ENCODE results near the gene RNPS1.
"Not testable (repeated sequence)": the region's sequence is repeated elsewhere in the genome, so short reads cannot be mapped to it uniquely, and the experiment has no call there.

The RNPS1 gene

DNA sequence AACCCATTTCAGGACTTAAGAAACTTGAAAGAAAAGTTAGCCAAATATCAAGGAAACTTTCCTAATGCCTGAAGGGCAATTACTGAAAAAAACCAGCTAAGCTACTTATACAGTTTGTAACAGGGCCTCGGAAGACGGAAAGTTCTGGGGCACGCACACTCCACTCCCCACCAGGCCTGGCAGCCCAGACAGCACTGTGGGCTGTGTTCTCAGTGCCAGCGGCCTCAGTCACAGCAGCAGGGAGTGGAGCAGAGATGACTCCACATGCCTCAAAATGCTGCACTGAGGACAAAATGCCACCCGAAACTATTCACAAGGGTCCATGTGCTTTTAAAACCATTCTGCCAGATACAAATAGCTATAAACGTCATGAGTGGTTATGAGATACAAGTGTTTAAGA, 10.2 kb downstream of the RNPS1 start:
- DNase-seq (ENCODE audit: low read depth): no peak

DNA sequence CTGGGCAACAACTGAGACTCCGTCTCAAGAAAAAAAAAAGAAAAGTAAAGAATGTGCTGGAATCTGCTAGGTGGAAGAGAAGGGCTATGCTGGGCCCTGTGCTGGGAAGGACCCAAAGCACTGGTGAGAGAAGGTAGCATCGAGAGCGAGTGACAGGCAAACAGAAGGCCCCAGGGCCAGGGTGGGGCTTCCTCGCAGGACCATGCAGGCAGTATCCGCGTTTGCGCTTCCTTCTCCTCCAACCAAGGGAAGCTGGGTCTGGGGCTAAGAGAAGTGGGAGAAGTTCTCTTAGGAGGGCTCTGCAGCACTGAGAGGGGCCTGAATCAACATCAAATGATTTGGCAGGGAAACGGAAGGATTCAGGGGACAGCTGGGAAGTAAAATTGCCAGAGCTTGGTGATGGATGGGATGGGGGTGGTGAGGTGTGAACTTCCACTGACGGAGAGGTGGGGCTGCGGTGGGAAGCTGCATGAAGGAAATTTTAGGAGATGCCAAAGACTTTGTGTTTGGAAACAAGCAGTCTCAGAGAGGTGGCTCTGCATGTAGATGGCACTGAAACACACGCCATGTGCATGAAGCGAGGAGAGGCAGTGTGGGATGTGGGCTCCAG, 11.3 kb downstream of the RNPS1 start:
- no peak for DNase-seq (ENCODE audit: low read depth)

DNA sequence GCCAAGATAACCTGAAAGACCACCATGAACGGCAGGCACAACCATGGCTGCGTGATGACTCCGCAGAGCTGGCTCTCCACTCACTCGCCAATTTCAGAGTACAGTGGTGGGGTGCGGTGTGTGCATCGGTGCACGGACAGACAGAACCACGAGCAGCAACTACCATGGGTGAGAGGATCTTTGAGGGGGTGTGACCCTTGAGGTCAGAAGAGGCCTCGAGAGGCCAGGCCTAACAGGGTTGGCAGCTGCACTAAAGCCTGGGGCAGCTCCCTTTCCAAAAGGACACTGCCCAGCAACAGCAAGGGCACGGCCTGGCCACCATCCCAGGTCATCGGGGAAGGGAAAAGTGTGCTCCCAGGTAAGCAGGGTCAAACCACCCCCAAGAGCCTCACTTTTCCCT, 14.6 kb downstream of the RNPS1 start:
- no peak for DNase-seq (ENCODE audit: low read depth)

DNA sequence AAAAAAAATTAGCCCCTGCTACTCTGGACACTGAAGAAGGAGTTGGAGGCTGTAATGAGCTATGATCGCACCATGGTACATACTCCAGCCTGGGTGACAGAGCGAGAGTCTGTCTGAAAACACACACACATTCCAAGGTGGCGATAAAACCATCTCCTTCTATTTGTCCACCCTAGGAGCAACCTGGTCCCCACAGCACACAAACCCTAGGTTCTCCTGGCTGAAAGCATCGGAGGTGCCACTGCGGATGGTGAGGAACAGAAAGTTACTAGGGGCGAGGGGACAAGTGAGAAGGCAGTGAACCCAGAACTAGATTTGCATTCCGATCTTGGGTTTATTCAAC, 15.1 kb downstream of the RNPS1 start:
- DNase-seq (ENCODE audit: low read depth): no peak

DNA sequence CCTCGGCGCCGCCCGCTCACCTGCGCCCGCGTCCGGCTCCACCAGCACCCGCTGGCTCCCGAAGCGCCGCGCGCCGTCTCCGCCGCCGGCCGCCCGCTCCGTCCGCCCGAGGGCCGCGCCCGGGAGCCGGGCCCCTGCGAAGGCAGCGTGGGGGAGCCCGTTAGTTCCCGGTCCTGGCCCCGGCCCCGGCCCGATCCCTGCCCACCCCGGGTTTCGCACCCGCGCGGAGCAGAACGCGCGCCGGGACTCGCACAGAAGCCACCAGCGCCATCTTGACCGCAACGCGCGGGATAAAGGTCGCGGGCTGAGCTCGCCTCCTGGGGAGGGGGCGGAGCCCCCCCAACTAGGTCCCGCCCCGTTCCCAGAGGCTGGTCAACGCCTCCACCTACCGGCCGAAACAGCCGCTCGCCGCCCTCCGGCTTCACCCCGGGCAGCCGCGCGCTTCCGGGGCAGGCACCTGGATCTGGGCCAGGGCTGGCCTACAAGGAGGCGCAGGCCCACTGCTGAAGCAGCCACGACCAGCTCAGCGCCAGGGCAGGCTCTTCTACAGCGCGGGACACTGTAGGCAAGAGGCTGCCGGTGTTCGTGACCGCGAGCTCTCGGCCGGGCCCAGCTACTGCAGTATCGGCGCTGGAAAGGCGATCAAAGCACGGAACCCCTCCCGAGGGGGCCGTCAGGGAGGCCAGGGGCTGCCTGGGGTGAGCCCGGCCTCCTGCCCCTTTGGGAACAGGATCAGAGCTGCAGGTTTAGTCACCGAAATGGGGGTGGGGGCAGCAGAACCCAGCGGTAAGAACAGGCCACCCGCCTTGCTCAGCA, 16.4 kb downstream of the RNPS1 start, which contains the start of gene ECI1:
Gene ECI1 (minus strand): TSS at position 292 of the 816 bp plus-strand sequence. CDS start 21 bp downstream, at position 271.
- peak; percentile 71 for DNase-seq (ENCODE audit: low read depth)

DNA sequence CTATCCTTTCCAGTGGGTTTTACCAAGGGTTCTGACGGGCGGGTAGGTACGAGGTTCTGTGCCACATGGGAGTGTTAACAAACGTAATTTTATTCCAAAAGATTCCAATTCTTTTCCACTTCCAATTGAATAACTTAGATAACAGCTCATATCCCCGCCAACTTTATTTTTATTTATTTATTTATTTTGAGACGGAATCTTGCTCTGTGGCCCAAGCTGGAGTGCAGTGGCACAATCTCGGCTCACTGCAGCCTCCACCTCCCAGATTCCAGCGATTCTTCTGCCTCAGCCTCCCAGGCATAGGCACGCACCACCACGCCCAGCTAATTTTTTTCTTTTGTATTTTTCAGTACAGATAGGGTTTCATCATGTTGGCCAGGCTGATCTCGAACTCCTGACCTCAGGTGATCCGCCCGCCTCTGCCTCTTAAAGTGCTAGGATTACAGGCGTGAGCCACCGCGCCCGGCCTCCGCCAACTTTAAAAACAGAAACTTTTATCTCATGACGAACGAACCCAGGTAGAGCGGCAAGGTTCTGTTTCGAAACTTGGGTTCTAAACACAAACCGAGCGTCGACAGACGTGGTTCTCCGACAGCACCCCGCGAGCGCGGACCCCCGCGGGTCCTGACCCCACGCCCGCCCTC, 17.2 kb downstream of the RNPS1 start:
- peak; percentile 28 for DNase-seq (ENCODE audit: low read depth)

DNA sequence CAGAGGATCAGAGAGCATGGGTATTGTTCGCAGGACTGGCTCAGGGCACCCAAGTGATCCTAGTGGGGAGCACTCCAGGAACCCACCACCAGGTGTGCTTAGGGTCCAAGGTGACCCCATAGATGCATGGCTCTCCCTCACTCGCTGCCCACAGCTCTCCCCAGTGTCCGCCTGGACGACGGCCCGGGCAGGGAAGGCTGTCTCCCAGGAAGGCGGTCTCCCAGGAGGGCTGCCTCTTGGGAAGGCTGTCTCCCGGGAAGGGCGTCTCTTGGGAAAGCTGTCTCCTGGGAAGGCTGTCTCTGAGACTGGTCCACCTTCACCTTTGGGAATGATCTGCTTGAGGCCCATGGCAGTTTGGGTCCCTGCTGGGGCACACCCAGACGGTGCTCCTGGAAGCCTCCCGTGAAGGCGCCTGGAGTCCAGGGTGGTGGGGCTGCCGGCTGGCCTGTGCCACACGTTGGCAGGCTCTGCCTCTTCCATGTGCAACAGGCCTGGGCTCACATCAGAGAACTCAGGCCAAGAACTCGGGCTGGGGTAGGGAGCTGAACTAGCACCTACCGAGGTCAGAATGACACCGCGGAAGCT, 21.5 kb downstream of the RNPS1 start:
- no peak for DNase-seq (ENCODE audit: low read depth)

DNA sequence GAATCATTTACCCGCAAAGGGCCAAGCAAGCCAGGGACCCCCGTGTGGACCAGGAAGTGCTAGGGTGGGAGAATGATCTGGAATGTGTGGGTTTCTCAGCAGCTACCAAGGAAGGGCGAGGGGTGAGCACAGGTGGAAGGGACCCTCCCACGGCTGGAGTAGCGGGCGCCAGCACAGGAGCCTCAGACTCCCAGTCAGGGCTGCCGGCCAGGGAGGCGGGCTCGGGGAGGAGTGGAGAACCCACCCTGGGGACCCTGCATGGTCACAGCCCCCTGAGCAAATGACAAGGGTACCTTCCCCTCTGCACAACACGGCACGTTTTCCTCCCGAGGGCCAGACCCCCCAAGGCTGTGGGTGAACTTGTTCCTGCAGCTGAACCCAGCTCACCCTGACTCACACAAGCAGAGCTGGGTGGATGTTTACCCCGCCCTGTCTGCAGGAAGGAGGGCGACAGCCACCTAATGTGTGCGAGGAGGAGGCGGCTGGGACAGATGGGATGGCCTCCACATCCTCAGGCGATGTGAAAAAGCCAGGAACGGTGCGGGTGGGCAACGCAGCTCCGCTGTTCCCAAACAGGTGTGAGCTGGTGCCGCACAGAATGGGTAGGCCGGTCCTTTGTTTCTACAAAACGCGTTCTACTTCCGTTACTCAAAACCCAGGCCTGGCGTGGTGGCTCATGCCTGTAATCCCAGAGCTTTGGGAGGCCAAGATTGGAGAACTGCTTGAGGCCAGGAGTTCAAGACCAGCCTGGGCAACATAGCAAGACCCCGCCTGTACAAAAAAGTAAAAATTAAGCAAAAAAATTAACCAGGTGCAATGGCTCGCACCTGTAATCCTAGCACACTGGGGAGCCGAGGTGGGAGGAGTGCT, 22.8 kb downstream of the RNPS1 start:
- DNase-seq (ENCODE audit: low read depth): no peak

DNA sequence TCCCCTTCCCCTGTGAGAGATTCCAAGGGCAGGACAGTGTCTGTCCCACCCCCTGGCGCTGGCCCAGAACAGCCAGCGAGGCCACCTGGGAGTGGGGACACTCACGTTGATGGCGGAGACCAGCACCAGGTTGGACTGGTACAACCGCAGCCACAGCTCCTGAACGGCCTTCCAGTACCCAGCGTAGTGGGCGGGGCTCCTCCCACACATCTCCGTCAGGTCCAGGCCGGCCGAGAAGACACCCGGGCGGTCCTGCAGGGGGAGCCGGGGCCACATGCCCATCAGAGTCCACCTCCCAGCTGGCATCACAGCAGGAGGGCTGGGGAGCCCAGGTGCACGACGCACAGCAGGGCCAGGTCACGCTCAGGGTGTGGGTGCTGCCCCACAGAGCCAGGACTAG, 23.6 kb downstream of the RNPS1 start:
- no peak for DNase-seq (ENCODE audit: low read depth)

DNA sequence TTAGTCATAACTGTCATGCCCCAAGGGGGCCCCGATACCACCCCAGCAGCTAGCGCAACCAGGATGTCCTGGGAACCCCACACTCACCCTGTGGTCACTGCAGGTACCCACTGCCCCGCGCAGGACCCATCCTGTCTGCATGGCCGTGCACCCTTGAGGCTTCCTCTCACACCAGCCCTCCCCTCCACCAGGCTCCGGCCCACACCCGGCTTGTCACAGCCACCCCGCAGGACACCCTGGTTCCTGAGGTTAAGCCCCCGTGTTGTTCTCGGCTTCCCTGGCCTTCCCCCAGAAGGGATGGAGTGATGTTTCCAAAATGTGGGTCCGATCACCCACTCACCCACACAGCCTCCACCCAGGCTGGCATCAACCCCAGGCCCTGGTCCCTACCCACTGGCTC, 24.1 kb downstream of the RNPS1 start:
- no peak for DNase-seq (ENCODE audit: low read depth)

DNA sequence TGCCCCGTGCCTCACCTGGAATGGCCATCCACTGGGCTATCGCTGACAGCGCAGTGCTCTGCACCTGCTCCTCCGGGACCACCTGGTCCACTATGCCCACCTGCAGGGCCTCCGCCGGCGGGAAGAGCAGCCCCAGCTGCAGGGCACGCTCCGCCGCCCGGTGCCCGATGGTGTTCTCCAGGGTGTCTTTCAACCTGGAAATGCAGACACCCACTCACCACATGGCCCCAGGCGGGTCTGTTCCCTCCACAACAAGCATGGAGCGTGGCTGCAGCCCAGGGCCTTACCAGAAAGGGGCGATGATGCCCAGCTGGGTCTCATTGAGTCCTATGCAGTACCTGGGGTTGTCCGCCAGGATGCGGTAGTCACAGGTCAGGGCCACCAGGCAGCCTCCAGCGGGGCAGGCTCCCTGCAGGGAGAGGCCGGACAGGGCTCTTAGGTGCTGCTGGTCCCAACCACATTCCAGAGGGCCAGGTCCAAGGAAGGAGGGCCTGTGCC, 24.8 kb downstream of the RNPS1 start:
- no peak for DNase-seq (ENCODE audit: low read depth)

DNA sequence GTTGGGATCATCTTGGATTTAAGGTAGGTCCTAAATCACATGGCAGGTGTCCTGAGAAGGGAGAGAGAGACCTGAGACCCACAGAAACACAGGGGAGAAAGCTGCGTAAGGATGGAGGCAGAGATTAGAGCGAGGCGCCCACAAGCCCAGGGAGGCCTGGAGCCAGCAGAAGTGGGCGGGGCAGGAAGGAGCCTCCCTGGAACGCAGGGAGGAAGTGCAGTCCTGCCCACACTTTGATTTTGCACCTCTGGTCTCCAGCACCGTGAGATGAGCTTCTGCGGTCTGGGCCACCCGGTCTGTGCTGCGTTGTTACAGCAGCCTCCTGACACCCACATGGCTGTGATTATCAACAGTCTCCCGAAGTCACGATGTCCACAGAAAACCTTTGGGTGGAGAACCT, 25.3 kb downstream of the RNPS1 start:
- DNase-seq (ENCODE audit: low read depth): no peak

DNA sequence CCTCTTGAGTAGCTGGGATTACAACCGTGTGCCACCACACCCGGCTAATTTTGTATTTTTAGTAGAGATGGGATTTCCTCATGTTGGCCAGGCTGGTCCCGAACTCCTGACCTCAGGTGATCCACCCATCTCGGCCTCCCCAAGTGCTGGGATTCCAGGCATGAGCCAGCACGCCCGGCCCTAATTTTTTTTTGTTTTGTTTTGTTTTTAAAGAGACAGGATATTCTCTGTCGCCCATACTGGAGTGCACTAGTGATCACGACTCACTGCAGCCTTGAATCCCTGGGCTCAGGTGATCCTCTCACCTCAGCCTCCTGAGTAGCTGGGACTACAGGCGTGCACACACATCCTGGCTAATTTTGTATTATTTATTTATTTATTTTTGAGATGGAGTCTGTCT, 27.6 kb downstream of the RNPS1 start:
- not testable (repeated sequence) for DNase-seq (ENCODE audit: low read depth)

DNA sequence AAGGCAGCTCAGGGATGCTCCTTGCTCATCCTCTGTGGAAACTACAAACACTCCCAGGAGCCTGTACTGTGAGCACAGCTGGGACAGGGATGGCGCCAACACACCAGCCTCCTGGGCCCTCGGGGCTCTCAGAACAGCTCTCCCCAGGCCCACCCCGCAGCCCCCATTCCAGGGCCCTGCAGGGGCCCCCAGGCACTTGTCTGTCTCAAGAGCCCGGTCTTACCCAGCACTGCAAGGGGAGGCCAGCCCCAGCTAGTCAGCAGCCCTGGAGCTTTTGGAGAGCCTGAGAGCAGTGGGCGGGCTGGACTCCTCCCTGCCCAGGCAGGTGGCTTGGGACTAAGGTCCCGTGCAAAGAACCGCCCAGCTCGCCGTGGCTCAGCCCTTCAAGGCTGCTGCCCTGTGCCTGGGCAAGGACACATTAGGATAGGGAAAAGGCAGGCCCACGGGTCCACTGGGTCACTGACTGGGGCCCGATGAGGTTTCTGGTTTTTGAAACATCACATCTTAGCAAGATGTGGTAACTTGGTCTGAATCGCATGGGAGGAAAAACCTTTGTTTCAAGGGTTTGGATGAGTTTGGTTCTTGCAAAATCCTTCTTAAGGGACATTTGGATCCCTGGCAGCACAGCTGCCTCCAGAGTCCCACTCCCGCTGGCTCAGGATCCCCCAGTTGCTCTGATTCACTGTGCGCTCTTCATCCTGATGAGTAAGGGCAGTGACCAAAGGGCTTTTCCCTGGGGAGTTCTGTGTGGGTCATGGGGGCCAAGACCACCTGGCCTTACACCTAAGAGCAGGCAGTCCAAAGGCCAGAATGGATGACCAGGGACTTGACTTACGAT, 28.9 kb downstream of the RNPS1 start:
- DNase-seq (ENCODE audit: low read depth): no peak

DNA sequence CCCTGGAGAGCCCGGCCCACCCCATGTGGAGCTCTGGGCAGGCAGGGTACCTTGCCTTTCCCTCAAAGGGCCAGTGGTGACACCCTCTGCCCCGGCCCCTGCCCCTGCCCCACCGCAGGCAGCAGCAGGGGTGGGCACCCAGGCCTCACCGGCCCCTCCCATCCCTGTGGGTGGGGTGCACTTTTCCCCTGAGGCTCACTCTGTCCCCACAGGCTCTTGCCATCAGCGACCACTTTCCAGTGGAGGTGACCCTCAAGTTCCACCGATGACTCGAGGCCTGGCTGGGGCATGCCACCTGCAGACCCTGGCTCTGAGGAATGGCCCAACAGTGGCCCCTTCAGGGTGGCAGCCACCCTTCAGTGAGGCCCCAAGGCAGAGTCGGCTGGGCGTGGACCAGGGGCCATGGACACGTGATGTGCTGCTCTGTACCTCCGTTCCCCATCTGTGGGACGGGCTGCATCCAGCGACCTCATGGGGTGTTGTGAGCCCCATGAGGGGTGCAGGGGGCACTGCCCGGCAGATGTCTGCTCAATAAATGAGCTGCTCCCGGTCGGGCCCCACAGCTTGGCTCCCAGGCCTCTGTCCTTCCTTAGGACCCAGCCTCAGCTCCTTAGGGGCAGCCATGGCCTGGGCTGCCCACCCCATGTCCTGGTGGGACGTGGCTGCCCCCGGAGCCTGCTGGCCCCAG, 29.6 kb downstream of the RNPS1 start:
- DNase-seq (ENCODE audit: low read depth): no peak

DNA sequence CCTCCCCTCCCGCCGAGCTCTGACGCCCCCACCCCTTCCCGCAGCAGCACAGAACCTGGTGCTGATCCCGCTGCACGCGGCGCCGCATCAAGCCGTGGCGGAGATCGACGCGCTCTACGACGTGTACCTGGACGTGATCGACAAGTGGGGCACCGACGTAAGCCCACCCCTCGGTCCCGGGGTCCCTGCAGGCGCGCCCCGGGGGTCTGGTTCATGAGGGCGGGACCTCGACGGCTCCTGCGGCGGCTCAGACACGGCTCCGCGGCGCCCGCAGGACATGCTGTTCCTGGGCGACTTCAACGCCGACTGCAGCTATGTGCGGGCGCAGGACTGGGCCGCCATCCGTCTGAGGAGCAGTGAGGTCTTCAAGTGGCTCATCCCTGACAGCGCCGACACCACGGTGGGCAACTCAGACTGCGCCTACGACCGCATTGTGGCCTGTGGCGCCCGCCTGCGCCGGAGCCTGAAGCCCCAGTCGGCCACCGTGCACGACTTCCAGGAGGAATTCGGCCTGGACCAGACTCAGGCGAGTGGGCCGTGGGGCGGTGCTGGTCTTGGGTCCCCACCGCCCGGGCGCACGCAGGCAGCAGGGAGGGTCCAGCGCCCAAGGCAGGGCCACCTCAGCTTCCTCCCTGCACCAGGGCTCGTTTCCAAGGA, 30.3 kb downstream of the RNPS1 start:
- DNase-seq (ENCODE audit: low read depth): no peak

DNA sequence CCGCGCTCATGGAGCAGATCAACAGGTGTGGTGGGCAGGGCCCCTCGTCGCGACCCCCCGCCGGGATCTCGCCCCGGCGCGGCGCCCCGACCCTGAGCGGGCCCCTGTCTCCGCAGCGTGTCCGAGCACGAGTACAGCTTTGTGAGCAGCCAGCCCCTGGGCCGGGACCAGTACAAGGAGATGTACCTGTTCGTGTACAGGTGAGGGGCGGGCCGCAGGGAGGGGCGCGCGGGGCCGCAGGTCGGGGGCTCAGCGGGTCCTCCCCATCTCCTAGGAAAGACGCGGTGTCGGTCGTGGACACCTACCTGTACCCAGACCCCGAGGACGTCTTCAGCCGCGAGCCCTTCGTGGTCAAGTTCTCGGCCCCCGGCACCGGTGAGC, 30.8 kb downstream of the RNPS1 start:
- DNase-seq (ENCODE audit: low read depth): no peak

DNA sequence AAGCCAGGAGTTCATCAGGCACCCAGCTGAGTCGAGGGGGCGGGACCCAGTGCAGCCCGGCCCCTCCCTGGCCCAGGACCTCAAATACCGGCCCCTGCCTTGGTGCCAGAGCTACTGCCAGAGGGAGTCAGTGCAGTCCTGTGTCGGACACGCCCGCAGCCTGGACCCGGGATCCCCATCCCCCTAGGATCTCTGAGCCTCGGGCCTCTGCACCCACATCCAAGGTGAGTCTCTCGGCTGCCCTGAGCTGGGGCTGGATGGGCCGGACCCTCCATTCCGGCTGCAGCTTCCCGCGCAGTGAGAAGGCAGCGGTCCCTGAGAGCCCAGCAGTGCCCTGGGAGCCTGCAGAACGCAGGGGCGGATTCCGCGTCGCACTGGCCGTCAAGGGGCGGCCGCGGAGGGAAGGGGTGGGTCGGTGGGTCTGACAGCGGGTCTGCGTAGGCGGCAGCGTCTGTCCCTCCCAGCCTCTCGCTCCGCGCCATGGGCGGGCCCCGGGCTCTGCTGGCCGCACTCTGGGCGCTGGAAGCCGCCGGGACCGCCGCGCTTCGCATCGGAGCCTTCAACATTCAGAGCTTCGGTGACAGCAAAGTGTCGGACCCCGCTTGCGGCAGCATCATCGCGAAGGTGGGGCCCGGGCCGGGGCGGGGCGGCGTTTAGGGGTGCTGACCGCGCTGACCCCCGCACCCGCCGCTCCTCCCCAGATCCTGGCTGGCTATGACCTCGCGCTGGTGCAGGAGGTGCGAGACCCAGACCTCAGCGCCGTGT, 31.4 kb downstream of the RNPS1 start, which contains the start of gene DNASE1L2:
Gene DNASE1L2 (plus strand): TSS at position 108 of the 765 bp plus-strand sequence. CDS start 373 bp downstream, at position 481.
- DNase-seq (ENCODE audit: low read depth): no peak
